Measurements from ENCODE around the gene PIKFYVE. TPM values are rescaled to one million over a fixed set of nuclear protein-coding genes. Genes with fewer than 3 reads are reported as not detected.

The PIKFYVE gene
- total and polyA plus RNA-seq, 2 of the 8 experiments (the other 6 are each of a cell fraction or from before 2014, with no cell fraction given) = 8.8 to 33.5 TPM

Other genes with a start within 250 kb of the PIKFYVE start
- 4.6 and 5.8 TPM in 2 replicates for gene PLEKHM3, start 240.7 kb upstream of the PIKFYVE start, total RNA-seq (2021; fragmentation: NEBNext Ultra II Directional; extraction: Animal tissue kit (Norgen Biotek cat#: 25700))
- gene PLEKHM3, start 240.7 kb upstream of the PIKFYVE start, polyA plus RNA-seq (2011; rRNA removed) = 2.3 and 2.6 TPM in 2 replicates
- 0.98 and 2.9 TPM in 2 replicates for gene CRYGD, start 141.7 kb upstream of the PIKFYVE start, total RNA-seq (2021; fragmentation: NEBNext Ultra II Directional; extraction: Animal tissue kit (Norgen Biotek cat#: 25700))
- gene CRYGD, start 141.7 kb upstream of the PIKFYVE start, polyA plus RNA-seq (2011; rRNA removed) = 6.0 and 7.1 TPM in 2 replicates
- gene CRYGC, start 136.4 kb upstream of the PIKFYVE start, total RNA-seq (2021; fragmentation: NEBNext Ultra II Directional; extraction: Animal tissue kit (Norgen Biotek cat#: 25700)) = not detected in 2 replicates
- gene CRYGC, start 136.4 kb upstream of the PIKFYVE start, polyA plus RNA-seq (2011; rRNA removed) = not detected in 2 replicates
- gene CRYGB, start 120.1 kb upstream of the PIKFYVE start, total RNA-seq (2021; fragmentation: NEBNext Ultra II Directional; extraction: Animal tissue kit (Norgen Biotek cat#: 25700)) = not detected in 2 replicates
- gene CRYGB, start 120.1 kb upstream of the PIKFYVE start, polyA plus RNA-seq (2011; rRNA removed) = 0.30 and 0.38 TPM in 2 replicates
- not detected in 2 replicates for gene CRYGA, start 102.7 kb upstream of the PIKFYVE start, total RNA-seq (2021; fragmentation: NEBNext Ultra II Directional; extraction: Animal tissue kit (Norgen Biotek cat#: 25700))
- not detected in 2 replicates for gene CRYGA, start 102.7 kb upstream of the PIKFYVE start, polyA plus RNA-seq (2011; rRNA removed)
- gene C2orf80, start 76.2 kb upstream of the PIKFYVE start, total RNA-seq (2021; fragmentation: NEBNext Ultra II Directional; extraction: Animal tissue kit (Norgen Biotek cat#: 25700)) = 1.1 and 1.3 TPM in 2 replicates
- 0.41 and 0.97 TPM in 2 replicates for gene C2orf80, start 76.2 kb upstream of the PIKFYVE start, polyA plus RNA-seq (2011; rRNA removed)
- gene IDH1, start 11.2 kb upstream of the PIKFYVE start, total RNA-seq (2021; fragmentation: NEBNext Ultra II Directional; extraction: Animal tissue kit (Norgen Biotek cat#: 25700)) = 379 and 398 TPM in 2 replicates
- gene IDH1, start 11.2 kb upstream of the PIKFYVE start, polyA plus RNA-seq (2011; rRNA removed) = 115 and 174 TPM in 2 replicates
- 0.11 and 0.19 TPM in 2 replicates for gene PTH2R, start 140.5 kb downstream of the PIKFYVE start, total RNA-seq (2021; fragmentation: NEBNext Ultra II Directional; extraction: Animal tissue kit (Norgen Biotek cat#: 25700))
- 0.25 and 0.38 TPM in 2 replicates for gene PTH2R, start 140.5 kb downstream of the PIKFYVE start, polyA plus RNA-seq (2011; rRNA removed)